K562 (cell line): ENCODE data around the gene OR2H2. TPM values are rescaled to one million over a fixed set of nuclear protein-coding genes. Genes with fewer than 3 reads are reported as not detected.

ENCODE experiments used
- ATAC-seq: fragments of 200-7000 bp; cut with Tn5 transposase; 3 replicates; pipeline ENCODE4 v1.9.1; 2020; ENCODE audit warnings: moderate library complexity
- BruUV-seq: library from RNA; stranded (reverse); fragments of 400-500 nt; replicated peaks from 2 replicates; lab custom pipeline; 2021; lab: Mats Ljungman, UMichigan
- CTCF ChIA-PET: fragments of 300-600 bp; formaldehyde crosslinking; extraction: SDS; loops from one replicate; lab custom pipeline; 2021; ENCODE audit warnings: low intra/inter-chr PET ratio; lab: Yijun Ruan, JAX
- POLR2A ChIA-PET: fragments of 300-600, 350-650 bp; sonication (Branson Sonifier 250); formaldehyde crosslinking; extraction: SDS; loops from one replicate; lab custom pipeline; 2021; ENCODE audit warnings: antibody characterized with exemption, inconsistent platforms; lab: Yijun Ruan, JAX
- DNase-seq, 4 experiments: peaks; one replicate each; pipeline versions ENCODE4 v3.0.0 to v3.0.0-alpha.2; 2011 to 2018; ENCODE audit warnings: low spot score in 3 of 4, mixed read lengths in 3 of 4; ENCODE audit errors: extremely low read depth in 1 of 4
- FAIRE-seq: peaks from 2 replicates; lab custom pipeline; 2011; peaks lifted over from hg19 to GRCh38; lab: Jason Lieb, UNC
- H2AFZ ChIP-seq: 2 replicates; pipeline ENCODE4 v1.6.0; 2011; ENCODE audit warnings: low read depth, low read length, control low read depth, inconsistent platforms
- H3K27ac ChIP-seq: fragments of 200-600 bp; 3 replicates; pipeline ENCODE4 v1.8.0; 2011; ENCODE audit warnings: low read depth, mild to moderate bottlenecking, control low read depth, inconsistent platforms, low read length, moderate library complexity, mixed read lengths; ENCODE audit errors: extremely low read depth
- H3K27me3 ChIP-seq, 2 experiments: fragments of 300-600 bp in 1 of 2; 2 replicates in 1 of 2; 3 replicates in 1 of 2; pipeline versions ENCODE4 v1.6.0 to v1.8.0; 2011; ENCODE audit warnings: inconsistent platforms in 2 of 2, low read length in 2 of 2, mild to moderate bottlenecking in 1 of 2, mixed read lengths in 1 of 2, moderate library complexity in 1 of 2; ENCODE audit not compliant: control insufficient read depth in 2 of 2, insufficient read depth in 2 of 2
- H3K36me3 ChIP-seq: fragments of 300-600 bp; 3 replicates; pipeline ENCODE4 v1.8.0; 2011; ENCODE audit warnings: mild to moderate bottlenecking, low read length, inconsistent platforms; ENCODE audit not compliant: control insufficient read depth, insufficient read depth
- H3K4me1 ChIP-seq, 2 experiments: fragments of 200-600 bp in 1 of 2; replicated peaks in 1 of 2; 2 replicates in 1 of 2; 3 replicates in 1 of 2; pipeline versions ENCODE4 v1.5.1 to v1.8.0; 2011; ENCODE audit warnings: inconsistent platforms in 2 of 2, low read length in 2 of 2, mild to moderate bottlenecking in 1 of 2, mixed read lengths in 1 of 2, moderate library complexity in 1 of 2; ENCODE audit not compliant: control insufficient read depth in 2 of 2, insufficient read depth in 2 of 2
- H3K4me2 ChIP-seq: 2 replicates; pipeline ENCODE4 v1.6.1; 2011; ENCODE audit warnings: low read length, control low read depth, inconsistent platforms, mixed read lengths; ENCODE audit not compliant: insufficient read depth
- H3K4me3 ChIP-seq: fragments of 200-600 bp; sonication (generic), shearing (Covaris generic); 2 replicates; pipeline ENCODE4 v1.5.1; 2016; ENCODE audit warnings: control low read depth, inconsistent platforms
- H3K79me2 ChIP-seq: fragments of 200-600 bp; 3 replicates; pipeline ENCODE4 v1.8.0; 2011; ENCODE audit warnings: low read length, inconsistent platforms; ENCODE audit not compliant: control insufficient read depth, insufficient read depth
- H3K9ac ChIP-seq, 2 experiments: 2 replicates each; pipeline versions ENCODE4 v1.6.0 to v1.6.1; 2011; ENCODE audit warnings: low read depth in 2 of 2, low read length in 2 of 2, control low read depth in 1 of 2, inconsistent platforms in 1 of 2, mild to moderate bottlenecking in 1 of 2, mixed read lengths in 1 of 2; ENCODE audit not compliant: insufficient read depth in 1 of 2
- H3K9me1 ChIP-seq: one replicate; pipeline ENCODE4 v1.6.0; 2011; ENCODE audit warnings: inconsistent platforms, mild to moderate bottlenecking, low read length, moderate library complexity; ENCODE audit not compliant: control insufficient read depth, insufficient read depth
- H3K9me3 ChIP-seq: replicated peaks from 2 replicates; pipeline ENCODE4 v1.5.1; 2011; ENCODE audit warnings: low read depth, low read length, inconsistent platforms; ENCODE audit not compliant: control insufficient read depth, insufficient read depth
- H4K20me1 ChIP-seq: replicated peaks from 2 replicates; pipeline ENCODE4 v1.6.1; 2011; ENCODE audit warnings: low read length, inconsistent platforms, mixed read lengths; ENCODE audit not compliant: control insufficient read depth, insufficient read depth
- CREM ChIP-seq: IDR thresholded peaks from 2 replicates; pipeline ENCODE4 v1.6.1; 2014; ENCODE audit warnings: antibody characterized with exemption, low read depth
- DPF2 ChIP-seq: fragments of 450-650 bp; IDR thresholded peaks from 2 replicates; pipeline ENCODE4 v1.6.1; 2016
- ETV5 ChIP-seq: sonication (generic); formaldehyde crosslinking; IDR thresholded peaks from 2 replicates; pipeline ENCODE4 v1.4.0; 2020; ENCODE audit warnings: low read depth, mild to moderate bottlenecking, missing genetic modification reagents
- LEF1 ChIP-seq: fragments of 450-650 bp; IDR thresholded peaks from 2 replicates; pipeline ENCODE4 v1.6.1; 2016; ENCODE audit warnings: mild to moderate bottlenecking
- NFIX ChIP-seq: fragments of 250-450 bp; sonication (Bioruptor Pico); IDR thresholded peaks from 2 replicates; pipeline ENCODE4 v1.4.0; 2020; ENCODE audit warnings: low read depth, mild to moderate bottlenecking, moderate library complexity
- POLR2A ChIP-seq: fragments of 450-650 bp; conservative IDR thresholded peaks from 2 replicates; pipeline ENCODE4 v1.6.1; 2016
- POLR2AphosphoS5 ChIP-seq: IDR thresholded peaks from 2 replicates; pipeline ENCODE4 v1.6.1; 2011; ENCODE audit warnings: mild to moderate bottlenecking, low read depth, low read length, moderate library complexity; ENCODE audit not compliant: control insufficient read depth, insufficient read depth
- RB1 ChIP-seq: fragments of 450-650 bp; IDR thresholded peaks from 2 replicates; pipeline ENCODE4 v1.6.1; 2017; ENCODE audit warnings: low read depth, mild to moderate bottlenecking
- SMC3 ChIP-seq: conservative IDR thresholded peaks from 2 replicates; pipeline ENCODE4 v1.6.1; 2011; ENCODE audit warnings: low read depth, low read length, improper control_type of control experiment; ENCODE audit not compliant: insufficient read depth
- SP1 ChIP-seq: sonication (generic); formaldehyde crosslinking; IDR thresholded peaks from 2 replicates; pipeline ENCODE4 v1.8.1; 2022; ENCODE audit warnings: mild to moderate bottlenecking, missing genetic modification reagents
- ZNF41 ChIP-seq: fragments of 250-450 bp; sonication (Bioruptor Pico); conservative IDR thresholded peaks from 2 replicates; pipeline ENCODE4 v1.4.0; 2020; ENCODE audit warnings: mild to moderate bottlenecking
- WGBS: fragments of 100-300 bp; shearing (Covaris generic); methylation state at CpG from one replicate; pipeline ENCODE4 v1.1.6; 2016; ENCODE audit warnings: low coverage, mixed read lengths; ENCODE audit not compliant: insufficient coverage; ENCODE audit errors: missing lambda C conversion rate; 5-methylcytosine and 5-hydroxymethylcytosine counted together
- in situ Hi-C: fragments of 300-500 bp; cut with MboI; formaldehyde crosslinking; loops from 4 replicates; pipeline ENCODE4 v1.15.0; 2018; ENCODE audit warnings: inconsistent platforms, mixed read lengths
- intact Hi-C: fragments of 100-400 bp; cut with micrococcal nuclease; formaldehyde crosslinking; loops from 2 replicates; pipeline ENCODE4 v1.14.2; 2022
- polyA plus RNA-seq, 8 experiments: library from polyadenylated mRNA; depleted of rRNA in 4 of 8; stranded (reverse) in 5 of 8; unstranded in 3 of 8; fragments of >200 nt; fragmentation: Nextera tagmentation in 2 of 8; fragmentation: Illumina TruSeq in 1 of 8; extraction: Ambion mirVana in 2 of 8; extraction: Trizol in 1 of 8; gene quantifications; 2 replicates each; pipeline versions ENCODE4 v1.2.1 to v1.2.3, GENCODE V29; 2011 to 2014; ENCODE audit warnings: inconsistent platforms in 1 of 8, missing spikeins in 1 of 8
- total RNA-seq, 7 experiments: library from RNA; depleted of rRNA in 6 of 7; stranded (reverse); fragments of >200 nt in 6 of 7; fragmentation: Illumina TruSeq in 2 of 7; extraction: Trizol in 2 of 7; gene quantifications; 2 replicates each; pipeline versions ENCODE4 v1.2.1 to v1.2.3, GENCODE V29; 2011 to 2021; ENCODE audit warnings: low replicate concordance in 1 of 7
- TF ChIP-seq, protein P1 (sequence below): fragments of 450-650 bp; formaldehyde crosslinking; IDR thresholded peaks from 2 replicates; pipeline ENCODE4 v1.4.0; 2020; ENCODE audit warnings: mild to moderate bottlenecking, moderate library complexity
- TF ChIP-seq, protein P2 (sequence below), 2 experiments: fragments of 450-650 bp; formaldehyde crosslinking in 1 of 2; IDR thresholded peaks; 2 replicates each; pipeline versions ENCODE4 v1.4.0 to v1.6.1; 2014 to 2020; ENCODE audit warnings: mild to moderate bottlenecking in 2 of 2, borderline replicate concordance in 1 of 2, low read depth in 1 of 2

Gene OR2H2
- total and polyA plus RNA-seq, 9 of the 15 experiments (the other 6 are each of a cell fraction or from before 2014, with no cell fraction given) = not detected

DNA sequence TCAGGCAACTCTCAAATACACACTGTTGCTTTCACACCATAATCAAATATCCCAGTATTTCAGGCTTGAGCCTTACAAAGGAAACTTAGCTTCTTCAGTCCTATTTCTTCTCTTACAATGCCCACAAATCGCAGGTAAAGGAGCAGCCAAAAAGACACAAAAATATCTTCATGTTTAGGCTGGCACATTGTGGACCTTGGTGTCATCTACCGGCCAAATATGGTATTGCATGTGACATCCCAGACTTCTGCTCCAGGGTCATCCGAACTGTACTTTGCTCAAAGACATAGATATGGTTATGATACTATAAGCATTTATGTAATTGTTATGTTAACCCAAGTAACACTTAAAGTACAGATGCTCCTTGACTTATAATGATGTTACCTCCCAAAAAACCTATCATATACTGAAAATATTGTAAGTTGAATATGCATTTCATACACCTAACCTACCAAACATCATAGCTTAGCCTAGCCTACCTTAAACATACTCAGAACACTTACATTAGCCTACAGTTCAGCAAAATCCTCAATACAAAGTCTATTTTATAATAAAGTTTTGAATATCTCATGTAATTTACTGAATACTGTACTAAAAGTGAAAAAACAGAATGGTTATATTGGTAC is 4.6 kb downstream of the OR2H2 start:
- CTCF ChIA-PET = interaction anchor here (0.6 to 1.4 kb wide), 9 partner anchors 152 to 1010 kb away, joined by 3 to 5 read pairs (median 3); partner anchors contain the start of gene OR12D1
- Histone ChIP-seq H3K4me2 (no peak overlapping the region), H3K9me3 (no peaks in the 10 kb centered on the region), H3K36me3 (no peaks in the 10 kb centered on the region), H3K4me3 (no peak overlapping the region), H3K9ac (no peak overlapping the region), H3K27me3 (peaks cover 3 to 10% of the 10 kb centered on the region in 2 experiments; a peak in 2 of 5 replicates), H3K9me1 (no peaks in the 10 kb centered on the region), H3K79me2 (no peaks in the 10 kb centered on the region), H3K4me1 (no peaks in the 10 kb centered on the region), H2AFZ (no peak overlapping the region), H3K27ac (no peak overlapping the region), H4K20me1 (no peaks in the 10 kb centered on the region; the same call in 1 of the 2 replicates)
- BruUV-seq = no TSS peak
- ATAC-seq (peak; percentile 89), DNase-seq (peak; percentile 64 to 74 (median 74)), FAIRE-seq (peak; percentile 97)
- intact Hi-C loops (loop anchor here (1.0 to 5.0 kb wide), 4 partner anchors 153 to 752 kb away; no protein-coding TSS in a partner anchor), in situ Hi-C loops (loop anchor here (25.0 kb wide), 1 partner anchor 752 kb away; no protein-coding TSS in a partner anchor)
- WGBS = 5% methylated on average over 3 of the region's 3 CpGs
- POLR2A ChIA-PET = interaction anchor here (1.0 kb wide), 1 partner anchor 28 kb away, joined by 3 read pairs; no protein-coding TSS in a partner anchor
- TF ChIP-seq CREM = 0 out of 2 replicates have a peak, but pooled peaks have one; percentile 32
- no peak for TF ChIP-seq NFIX (CRISPR knock-in tag)
- TF ChIP-seq ETV5 = no peak
- TF ChIP-seq RB1 = peak; percentile 32; the same call in 1 of the 2 replicates
- TF ChIP-seq POLR2A = no peak
- TF ChIP-seq, protein P1, sequence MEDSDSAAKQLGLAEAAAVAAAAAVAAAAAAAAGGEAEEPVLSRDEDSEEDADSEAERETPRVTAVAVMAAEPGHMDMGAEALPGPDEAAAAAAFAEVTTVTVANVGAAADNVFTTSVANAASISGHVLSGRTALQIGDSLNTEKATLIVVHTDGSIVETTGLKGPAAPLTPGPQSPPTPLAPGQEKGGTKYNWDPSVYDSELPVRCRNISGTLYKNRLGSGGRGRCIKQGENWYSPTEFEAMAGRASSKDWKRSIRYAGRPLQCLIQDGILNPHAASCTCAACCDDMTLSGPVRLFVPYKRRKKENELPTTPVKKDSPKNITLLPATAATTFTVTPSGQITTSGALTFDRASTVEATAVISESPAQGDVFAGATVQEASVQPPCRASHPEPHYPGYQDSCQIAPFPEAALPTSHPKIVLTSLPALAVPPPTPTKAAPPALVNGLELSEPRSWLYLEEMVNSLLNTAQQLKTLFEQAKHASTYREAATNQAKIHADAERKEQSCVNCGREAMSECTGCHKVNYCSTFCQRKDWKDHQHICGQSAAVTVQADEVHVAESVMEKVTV (CRISPR knock-in tag) = peak; percentile 97
- no peak for TF ChIP-seq SP1 (CRISPR knock-in tag)
- TF ChIP-seq, protein P2, sequence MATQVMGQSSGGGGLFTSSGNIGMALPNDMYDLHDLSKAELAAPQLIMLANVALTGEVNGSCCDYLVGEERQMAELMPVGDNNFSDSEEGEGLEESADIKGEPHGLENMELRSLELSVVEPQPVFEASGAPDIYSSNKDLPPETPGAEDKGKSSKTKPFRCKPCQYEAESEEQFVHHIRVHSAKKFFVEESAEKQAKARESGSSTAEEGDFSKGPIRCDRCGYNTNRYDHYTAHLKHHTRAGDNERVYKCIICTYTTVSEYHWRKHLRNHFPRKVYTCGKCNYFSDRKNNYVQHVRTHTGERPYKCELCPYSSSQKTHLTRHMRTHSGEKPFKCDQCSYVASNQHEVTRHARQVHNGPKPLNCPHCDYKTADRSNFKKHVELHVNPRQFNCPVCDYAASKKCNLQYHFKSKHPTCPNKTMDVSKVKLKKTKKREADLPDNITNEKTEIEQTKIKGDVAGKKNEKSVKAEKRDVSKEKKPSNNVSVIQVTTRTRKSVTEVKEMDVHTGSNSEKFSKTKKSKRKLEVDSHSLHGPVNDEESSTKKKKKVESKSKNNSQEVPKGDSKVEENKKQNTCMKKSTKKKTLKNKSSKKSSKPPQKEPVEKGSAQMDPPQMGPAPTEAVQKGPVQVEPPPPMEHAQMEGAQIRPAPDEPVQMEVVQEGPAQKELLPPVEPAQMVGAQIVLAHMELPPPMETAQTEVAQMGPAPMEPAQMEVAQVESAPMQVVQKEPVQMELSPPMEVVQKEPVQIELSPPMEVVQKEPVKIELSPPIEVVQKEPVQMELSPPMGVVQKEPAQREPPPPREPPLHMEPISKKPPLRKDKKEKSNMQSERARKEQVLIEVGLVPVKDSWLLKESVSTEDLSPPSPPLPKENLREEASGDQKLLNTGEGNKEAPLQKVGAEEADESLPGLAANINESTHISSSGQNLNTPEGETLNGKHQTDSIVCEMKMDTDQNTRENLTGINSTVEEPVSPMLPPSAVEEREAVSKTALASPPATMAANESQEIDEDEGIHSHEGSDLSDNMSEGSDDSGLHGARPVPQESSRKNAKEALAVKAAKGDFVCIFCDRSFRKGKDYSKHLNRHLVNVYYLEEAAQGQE (IDR thresholded peaks at IDR 0.05; ENCODE audit: borderline replicate concordance) = peak; percentile 84; the same call in 1 of the 2 replicates
- TF ChIP-seq, protein P2 (CRISPR knock-in tag; IDR thresholded peaks at IDR 0.05; ENCODE audit: low read depth) = no peak
- TF ChIP-seq ZNF41 = no peak
- TF ChIP-seq POLR2AphosphoS5 = no peak
- no peak for TF ChIP-seq DPF2
- peak; percentile 89 for TF ChIP-seq SMC3
- TF ChIP-seq LEF1 = no peak
